Brain microvascular endothelial cell (primary cell): ENCODE measurements around the gene LYPD1.
"Not testable (repeated sequence)": the region's sequence is repeated elsewhere in the genome, so short reads cannot be mapped to it uniquely, and the experiment has no call there.

Experiments
- DNase-seq: peaks from one replicate; pipeline ENCODE4 v3.0.0-alpha.2; 2020
- H3K27ac ChIP-seq: fragments of 250-450 bp; sonication (Bioruptor Pico); 2 replicates; pipeline ENCODE4 v1.5.1; 2020; ENCODE audit warnings: mild to moderate bottlenecking, moderate library complexity
- H3K27me3 ChIP-seq: fragments of 250-450 bp; sonication (Bioruptor Pico); replicated peaks from 2 replicates; pipeline ENCODE4 v1.5.1; 2020; ENCODE audit warnings: mild to moderate bottlenecking
- H3K36me3 ChIP-seq: fragments of 250-450 bp; sonication (Bioruptor Pico); replicated peaks from 2 replicates; pipeline ENCODE4 v1.5.1; 2020; ENCODE audit warnings: mild to moderate bottlenecking
- H3K4me3 ChIP-seq: 2 replicates; pipeline ENCODE4 v1.5.1; 2011; ENCODE audit warnings: low read depth, mild to moderate bottlenecking, control low read depth, low read length, moderate library complexity
- CTCF ChIP-seq: IDR thresholded peaks from 2 replicates; pipeline ENCODE4 v1.5.1; 2011; ENCODE audit warnings: low read depth, mild to moderate bottlenecking, moderate library complexity, low read length, control low read depth, inconsistent platforms; ENCODE audit errors: missing control alignments
- in situ Hi-C: cut with HindIII; loops from 2 replicates; pipeline ENCODE4 v1.10.0; 2017; ENCODE audit warnings: low sequenced_read_pairs, low pct_ligation_motif_present

The LYPD1 gene

GRCh38 chr2:132701810-132702209 lies 31.8 kb upstream of the LYPD1 start:
- in situ Hi-C loops = no loop called here
- H3K27ac ChIP-seq = no peak overlapping the region
- TF ChIP-seq CTCF = no peak
- no peak overlapping the region for H3K4me3 ChIP-seq
- H3K36me3 ChIP-seq = no peaks in the 10 kb centered on the region
- DNase-seq = peak; percentile 46
- no peaks in the 10 kb centered on the region for H3K27me3 ChIP-seq

GRCh38 chr2:132699802-132700201 lies 29.8 kb upstream of the LYPD1 start:
- H3K27me3 ChIP-seq, DNase-seq, H3K4me3 ChIP-seq, in situ Hi-C loops, H3K36me3 ChIP-seq, H3K27ac ChIP-seq: not testable (repeated sequence)

GRCh38 chr2:132698347-132698746 lies 28.3 kb upstream of the LYPD1 start:
- DNase-seq, in situ Hi-C loops, H3K4me3 ChIP-seq, H3K27ac ChIP-seq, H3K36me3 ChIP-seq, H3K27me3 ChIP-seq: not testable (repeated sequence)

- H3K36me3 ChIP-seq = no peaks in the 10 kb centered on the region
- no peak for DNase-seq
- no peak overlapping the region for H3K27ac ChIP-seq
- H3K27me3 ChIP-seq = no peaks in the 10 kb centered on the region
- in situ Hi-C loops = no loop called here
- TF ChIP-seq CTCF = no peak
- no peak overlapping the region for H3K4me3 ChIP-seq
These were observed 27.7 kb upstream of the LYPD1 start for GRCh38 chr2:132697556-132698205.

GRCh38 chr2:132692816-132693215 lies 22.8 kb upstream of the LYPD1 start:
- H3K27ac ChIP-seq = no peak overlapping the region
- H3K27me3 ChIP-seq = no peaks in the 10 kb centered on the region
- no peak for DNase-seq
- H3K4me3 ChIP-seq = no peak overlapping the region
- in situ Hi-C loops = no loop called here
- no peak for TF ChIP-seq CTCF
- no peaks in the 10 kb centered on the region for H3K36me3 ChIP-seq

GRCh38 chr2:132691556-132691955 lies 21.6 kb upstream of the LYPD1 start:
- Histone ChIP-seq H3K4me3 (no peak overlapping the region), H3K36me3 (no peaks in the 10 kb centered on the region), H3K27me3 (no peaks in the 10 kb centered on the region), H3K27ac (no peak overlapping the region)
- in situ Hi-C loops = no loop called here
- TF ChIP-seq CTCF = no peak
- DNase-seq = no peak

- DNase-seq = no peak
- H3K4me3 ChIP-seq = no peak overlapping the region
- in situ Hi-C loops = no loop called here
- no peak for TF ChIP-seq CTCF
- no peaks in the 10 kb centered on the region for H3K27me3 ChIP-seq
- H3K36me3 ChIP-seq = no peaks in the 10 kb centered on the region
- H3K27ac ChIP-seq = no peak overlapping the region
These were observed 20.8 kb upstream of the LYPD1 start for GRCh38 chr2:132690664-132691303.
